NOMO-1 treated with dmso at 0.1 percent for 144 hours (cell line): ENCODE results near the gene TRIM74.
"Not testable (repeated sequence)": the region's sequence is repeated elsewhere in the genome, so short reads cannot be mapped to it uniquely, and the experiment has no call there.

Source experiments
- DNase-seq: peaks from one replicate; lab custom pipeline; 2025; ENCODE audit not compliant: unreplicated experiment; lab: John Stamatoyannopoulos, UW

Gene TRIM74

DNA sequence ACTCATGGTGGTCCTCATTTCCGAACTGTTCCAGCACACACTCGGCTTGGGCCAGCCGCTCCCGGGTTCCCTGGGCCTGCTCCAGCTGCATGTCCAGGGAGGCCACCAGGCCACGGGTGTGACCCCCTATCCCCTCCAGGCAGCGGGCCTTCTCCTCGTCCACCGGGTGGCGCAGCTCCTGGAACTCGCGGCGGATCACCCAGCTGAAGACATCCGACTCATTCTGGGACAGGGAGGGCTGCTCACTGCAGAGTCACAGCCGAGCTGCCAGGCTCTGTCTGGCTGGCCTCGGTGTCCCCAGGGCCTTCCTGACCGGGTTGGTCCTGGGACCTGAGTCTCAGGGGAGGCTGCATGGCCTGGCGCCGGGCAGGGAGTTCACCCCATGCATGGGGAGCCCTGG is 9.2 kb downstream of the TRIM74 start:
- DNase-seq = not testable (repeated sequence)

DNA sequence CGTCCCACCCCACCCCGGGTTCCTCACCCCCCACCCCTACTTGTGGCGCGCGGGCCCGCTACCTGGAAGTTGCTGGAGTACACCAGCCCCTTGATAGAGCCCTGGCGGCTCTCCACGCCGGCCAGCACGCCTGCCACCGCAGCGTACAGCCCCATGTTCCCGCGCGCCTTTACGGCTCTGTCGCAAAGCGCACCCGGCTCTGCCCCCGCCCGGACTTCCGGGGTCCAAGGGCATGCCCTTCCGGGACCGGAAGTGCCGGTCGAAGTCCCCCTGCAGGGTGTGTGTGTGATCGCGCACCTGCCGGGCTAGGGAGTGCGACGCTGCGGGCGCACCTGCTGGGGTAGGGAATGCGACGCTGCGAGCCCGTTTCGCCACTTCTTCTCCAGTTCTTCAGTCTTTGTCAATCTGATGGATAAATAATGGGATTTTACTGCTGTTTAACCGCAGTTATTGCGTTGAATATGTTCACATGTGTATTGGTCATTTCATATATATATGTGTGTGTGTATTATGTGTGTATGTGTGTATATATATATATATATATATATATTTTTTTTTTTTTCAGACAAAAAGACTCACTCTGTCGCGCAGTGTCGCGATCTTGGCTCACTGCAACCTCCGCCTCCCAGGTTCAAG is 14.6 kb downstream of the TRIM74 start:
- not testable (repeated sequence) for DNase-seq

DNA sequence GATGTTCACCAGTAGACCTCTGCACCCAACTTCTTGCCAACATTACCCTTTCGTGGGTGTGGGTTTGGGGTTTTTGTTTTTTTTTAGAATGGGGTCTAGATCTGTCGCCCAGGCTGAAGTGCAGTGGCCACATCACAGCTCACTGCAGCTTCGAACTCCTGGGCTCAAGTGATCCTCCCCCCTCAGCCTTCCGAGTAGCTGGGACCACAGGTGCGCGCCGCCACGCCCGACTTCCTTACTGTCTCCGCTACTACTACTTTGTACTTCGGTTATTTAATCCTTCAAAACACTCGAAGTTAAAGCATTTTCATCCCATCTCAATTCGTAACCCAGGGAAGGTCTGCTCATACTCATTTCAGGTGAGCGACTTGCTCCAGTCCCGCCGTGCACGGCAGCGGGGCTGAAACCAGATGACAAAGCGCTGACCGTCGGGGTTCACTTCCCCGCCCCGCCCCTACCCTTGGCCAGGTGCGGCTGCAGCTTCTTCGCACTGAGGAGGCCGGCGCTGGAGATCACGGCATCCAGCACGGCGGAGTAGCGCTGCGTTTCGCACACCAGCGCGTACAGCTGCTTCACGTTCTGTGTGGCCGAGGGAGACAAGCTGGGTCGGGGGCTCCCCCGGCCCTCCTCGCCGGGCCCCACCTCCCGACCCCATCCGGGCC is 15.2 kb downstream of the TRIM74 start:
- DNase-seq = not testable (repeated sequence)

DNA sequence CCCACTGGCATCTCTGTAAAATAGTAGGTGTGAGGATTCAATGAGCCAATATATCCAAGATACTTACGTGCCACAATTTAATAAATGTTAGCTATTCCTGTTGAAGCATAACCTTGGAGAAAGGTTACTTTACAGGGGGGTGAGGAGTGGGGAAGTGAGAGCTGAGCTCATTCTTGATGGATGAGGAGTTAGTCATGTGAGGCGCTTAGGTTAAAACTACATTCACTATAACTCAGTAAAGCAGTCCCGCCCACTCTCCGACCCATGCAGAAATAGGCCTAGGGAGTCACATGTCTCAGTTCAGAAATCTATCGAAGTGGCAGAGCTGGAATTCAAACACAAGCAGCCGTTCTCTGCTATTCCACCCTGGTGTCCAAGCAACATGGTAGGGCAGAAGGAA is 18.8 kb downstream of the TRIM74 start:
- not testable (repeated sequence) for DNase-seq

DNA sequence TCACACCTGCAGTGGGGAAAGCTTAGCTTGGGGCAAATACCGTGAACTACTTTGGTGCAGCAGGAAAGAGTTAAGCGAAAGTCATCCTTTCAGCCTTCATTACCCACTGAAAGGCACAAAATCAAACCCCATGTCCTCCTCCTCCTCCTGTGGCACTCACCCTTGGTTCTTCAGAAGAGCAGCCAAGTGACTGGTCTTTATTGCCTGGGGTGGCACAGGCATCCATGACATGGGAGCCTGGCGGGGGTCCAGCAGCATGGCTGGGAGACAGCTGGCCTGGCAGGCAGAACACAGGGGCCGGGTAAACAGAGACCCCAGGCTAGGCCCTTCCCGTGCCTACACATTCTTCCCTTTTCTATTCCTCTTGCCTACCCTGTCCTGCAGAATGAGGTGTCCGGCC is 19.6 kb downstream of the TRIM74 start:
- not testable (repeated sequence) for DNase-seq

DNA sequence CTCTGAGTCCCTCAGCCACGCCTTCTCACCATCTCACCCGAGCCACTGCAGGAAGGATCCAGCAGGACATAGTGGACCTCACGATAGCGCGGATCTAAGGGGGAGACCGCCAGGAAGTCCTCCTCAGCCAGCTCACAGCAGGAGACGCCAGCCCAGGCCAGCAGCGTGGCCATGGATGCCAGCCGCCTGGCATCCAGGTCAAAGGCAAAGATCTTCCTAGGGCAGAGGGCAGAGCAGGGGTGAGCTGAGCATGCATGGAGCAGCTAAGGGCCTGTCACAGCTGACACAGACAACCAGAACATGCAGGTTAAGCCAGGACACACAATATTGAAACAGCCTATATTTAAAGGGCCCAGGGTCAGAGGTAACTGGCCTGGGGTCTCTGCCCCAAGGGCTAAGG is 20.0 kb downstream of the TRIM74 start:
- not testable (repeated sequence) for DNase-seq

DNA sequence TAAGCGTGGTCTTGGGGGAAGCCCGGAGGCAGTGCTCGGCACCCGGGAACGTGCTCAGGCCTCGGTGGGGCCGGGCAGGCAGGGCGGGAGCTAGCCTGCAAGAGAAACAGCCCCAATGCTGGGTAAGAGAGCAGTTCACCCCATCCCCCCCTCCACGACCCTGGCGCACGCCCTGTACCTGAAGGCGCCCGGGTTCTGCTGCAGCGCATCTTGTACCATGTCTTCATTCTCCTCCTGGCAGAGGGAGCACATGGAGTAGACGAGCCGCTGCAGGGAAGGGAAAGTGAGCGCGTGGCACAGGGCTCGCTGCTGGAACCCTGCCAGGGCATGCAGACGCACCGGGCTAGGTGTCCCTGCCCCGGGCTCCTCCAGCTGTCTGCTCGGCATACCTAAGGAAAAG is 20.6 kb downstream of the TRIM74 start:
- not testable (repeated sequence) for DNase-seq

DNA sequence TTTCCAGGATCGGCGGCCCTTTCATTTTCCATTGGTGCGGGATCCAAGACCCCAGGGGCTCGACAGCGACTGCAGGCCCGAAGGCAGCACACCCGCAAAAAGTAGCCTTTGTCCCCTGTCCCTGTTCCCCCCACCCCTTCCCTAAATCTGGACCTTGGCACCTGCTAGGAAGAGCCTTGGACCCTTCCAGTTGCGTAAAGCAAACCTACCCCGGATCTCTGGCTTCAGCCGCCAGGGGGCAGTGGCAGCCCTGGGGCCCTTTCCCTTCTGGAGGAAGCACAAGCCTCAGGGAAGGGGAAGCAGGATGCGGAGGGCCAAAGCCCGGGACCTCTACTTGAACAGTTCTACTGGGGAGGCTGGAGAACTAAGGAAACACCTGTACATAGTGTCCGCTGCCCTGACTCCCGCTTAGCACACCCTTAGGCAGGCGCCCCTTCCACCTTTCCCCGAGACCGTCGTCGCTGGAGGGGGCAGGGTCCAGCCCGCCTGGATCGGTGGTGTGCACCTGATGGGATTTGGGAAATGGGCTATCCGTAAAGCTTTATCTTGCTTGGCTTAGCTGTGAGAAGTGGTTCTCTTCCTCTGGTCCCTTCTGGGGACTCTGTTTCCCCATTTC is 23.0 kb downstream of the TRIM74 start:
- not testable (repeated sequence) for DNase-seq

DNA sequence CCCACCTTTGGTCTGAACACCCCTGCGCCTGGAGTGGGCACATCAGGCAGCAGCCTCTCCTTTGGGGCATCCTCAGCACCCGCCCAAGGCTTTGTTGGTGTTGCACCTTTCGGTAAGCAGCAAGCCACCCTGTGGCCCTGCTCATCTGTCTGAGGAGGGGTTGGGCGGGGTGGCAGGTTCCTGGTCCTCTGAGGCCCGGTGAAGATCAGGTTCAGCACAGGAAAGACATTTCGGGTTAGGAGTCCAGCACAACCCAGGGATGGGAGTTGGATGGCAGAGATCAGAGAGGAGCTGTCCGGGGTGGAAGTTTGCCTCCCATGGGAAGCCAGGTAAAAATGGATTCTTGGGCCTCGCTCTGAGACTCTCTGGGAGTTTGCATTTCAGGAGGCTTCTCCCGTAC is 23.7 kb downstream of the TRIM74 start:
- DNase-seq = not testable (repeated sequence)

DNA sequence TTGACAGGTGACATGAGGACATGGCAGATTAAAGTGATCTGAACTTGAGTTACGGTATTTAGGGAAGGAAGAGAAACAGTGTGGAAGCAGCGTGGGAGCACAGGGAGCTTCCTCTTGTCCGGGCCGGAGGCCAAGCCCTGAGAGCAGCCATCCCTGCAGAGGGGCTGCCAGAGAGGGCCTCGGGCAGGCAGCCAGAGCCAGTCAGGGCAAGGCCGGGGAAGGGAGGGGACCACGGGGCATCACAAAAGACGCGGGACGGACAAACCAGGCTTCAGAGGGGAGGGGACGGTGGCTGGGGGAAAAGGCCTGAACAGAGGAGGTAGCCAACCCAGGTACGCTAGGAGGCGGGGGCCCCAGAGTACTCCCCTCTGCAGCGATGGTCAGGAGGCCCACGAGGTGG is 24.3 kb downstream of the TRIM74 start:
- DNase-seq = not testable (repeated sequence)

DNA sequence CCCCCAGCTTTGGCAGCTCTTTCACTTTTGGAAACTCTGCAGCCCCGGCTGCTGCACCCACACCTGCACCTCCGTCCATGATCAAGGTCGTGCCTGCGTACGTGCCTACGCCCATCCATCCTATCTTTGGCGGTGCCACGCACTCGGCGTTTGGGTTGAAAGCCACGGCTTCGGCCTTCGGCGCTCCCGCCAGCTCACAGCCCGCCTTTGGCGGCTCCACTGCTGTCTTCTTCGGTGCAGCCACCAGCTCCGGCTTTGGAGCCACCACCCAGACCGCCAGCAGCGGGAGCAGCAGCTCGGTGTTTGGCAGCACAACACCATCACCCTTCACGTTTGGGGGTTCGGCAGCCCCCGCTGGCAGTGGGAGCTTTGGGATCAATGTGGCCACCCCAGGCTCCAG is 26.3 kb downstream of the TRIM74 start:
- DNase-seq = not testable (repeated sequence)

DNA sequence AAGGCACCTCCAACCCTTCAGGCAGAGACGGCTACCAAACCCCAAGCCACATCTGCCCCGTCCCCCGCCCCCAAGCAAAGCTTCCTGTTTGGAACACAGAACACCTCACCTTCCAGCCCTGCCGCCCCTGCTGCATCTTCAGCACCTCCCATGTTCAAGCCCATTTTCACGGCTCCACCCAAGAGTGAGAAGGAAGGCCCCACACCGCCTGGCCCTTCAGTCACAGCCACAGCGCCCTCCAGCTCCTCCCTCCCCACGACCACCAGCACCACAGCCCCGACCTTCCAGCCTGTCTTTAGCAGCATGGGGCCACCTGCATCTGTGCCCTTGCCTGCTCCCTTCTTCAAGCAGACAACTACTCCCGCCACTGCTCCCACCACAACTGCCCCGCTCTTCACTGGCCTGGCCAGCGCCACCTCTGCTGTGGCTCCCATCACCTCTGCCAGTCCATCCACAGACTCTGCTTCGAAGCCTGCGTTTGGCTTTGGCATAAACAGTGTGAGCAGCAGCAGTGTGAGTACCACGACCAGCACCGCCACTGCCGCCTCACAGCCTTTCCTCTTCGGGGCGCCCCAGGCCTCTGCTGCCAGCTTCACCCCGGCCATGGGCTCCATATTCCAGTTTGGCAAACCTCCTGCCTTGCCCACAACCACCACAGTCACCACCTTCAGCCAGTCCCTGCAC is 27.1 kb downstream of the TRIM74 start:
- DNase-seq = not testable (repeated sequence)

DNA sequence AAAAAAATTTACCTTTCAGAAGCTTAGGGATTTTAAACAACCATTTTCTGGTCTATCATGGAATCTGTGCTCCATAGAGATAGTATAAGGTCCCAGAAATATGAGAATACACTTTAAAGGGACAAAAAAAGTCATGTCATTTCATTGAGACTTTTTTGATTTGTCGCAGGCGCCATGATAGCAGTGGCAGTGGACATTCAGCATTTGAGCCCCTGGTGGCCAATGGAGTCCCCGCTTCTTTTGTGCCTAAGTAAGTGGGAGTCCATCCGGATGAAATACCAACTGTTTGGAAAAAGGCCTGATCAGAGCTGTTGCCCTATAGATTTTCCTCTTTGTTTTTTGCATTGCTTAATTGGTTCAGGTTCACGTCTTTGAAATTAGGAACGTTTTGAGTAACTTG is 41.0 kb downstream of the TRIM74 start:
- not testable (repeated sequence) for DNase-seq

DNA sequence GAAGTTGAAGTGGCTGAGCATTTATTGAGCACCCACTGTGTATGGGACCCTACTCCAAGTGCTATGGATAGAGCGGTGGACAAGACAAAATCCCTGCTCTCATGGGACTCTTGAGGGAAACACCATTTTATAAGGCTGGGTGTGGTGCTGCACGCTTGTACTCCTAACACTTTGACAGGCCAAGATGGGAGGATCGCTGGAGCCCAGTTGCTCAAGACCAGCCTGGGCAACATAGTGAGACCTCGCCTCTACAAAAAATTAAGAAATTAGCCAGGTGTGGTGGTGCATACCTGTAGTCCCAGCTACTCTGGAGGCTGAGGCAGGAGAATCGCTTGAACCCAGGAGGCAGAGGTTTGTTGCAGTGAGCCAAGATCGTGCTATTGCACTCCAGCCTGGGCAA is 41.5 kb downstream of the TRIM74 start:
- not testable (repeated sequence) for DNase-seq

DNA sequence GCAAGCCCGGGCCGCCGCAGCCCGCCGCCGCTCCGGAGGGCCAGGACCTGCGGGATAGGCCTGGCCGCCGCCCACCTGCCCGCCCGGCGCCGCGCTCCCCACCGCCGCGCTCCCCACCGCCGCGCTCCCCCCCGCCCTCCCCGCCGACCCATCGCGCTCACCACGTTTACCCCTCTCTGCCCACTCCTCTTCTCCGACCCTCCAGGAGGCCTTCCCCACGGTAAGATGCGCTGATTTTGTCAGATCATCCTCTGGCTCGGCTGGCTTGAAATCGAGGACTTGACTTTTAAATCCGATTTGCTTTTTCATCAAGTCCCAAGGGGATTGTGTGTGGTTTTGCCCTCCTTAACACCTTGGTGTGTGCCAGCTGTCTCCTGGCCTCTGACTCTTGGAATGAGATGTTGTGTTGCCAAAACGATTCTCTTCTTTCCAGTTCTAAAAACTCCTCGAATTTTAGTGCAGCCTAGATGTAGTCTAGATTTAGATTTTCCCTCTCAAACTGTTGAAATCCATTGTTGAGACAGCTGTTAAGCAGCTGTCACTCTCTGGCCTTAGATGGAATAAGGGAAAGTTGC is 43.6 kb downstream of the TRIM74 start:
- DNase-seq = no peak

DNA sequence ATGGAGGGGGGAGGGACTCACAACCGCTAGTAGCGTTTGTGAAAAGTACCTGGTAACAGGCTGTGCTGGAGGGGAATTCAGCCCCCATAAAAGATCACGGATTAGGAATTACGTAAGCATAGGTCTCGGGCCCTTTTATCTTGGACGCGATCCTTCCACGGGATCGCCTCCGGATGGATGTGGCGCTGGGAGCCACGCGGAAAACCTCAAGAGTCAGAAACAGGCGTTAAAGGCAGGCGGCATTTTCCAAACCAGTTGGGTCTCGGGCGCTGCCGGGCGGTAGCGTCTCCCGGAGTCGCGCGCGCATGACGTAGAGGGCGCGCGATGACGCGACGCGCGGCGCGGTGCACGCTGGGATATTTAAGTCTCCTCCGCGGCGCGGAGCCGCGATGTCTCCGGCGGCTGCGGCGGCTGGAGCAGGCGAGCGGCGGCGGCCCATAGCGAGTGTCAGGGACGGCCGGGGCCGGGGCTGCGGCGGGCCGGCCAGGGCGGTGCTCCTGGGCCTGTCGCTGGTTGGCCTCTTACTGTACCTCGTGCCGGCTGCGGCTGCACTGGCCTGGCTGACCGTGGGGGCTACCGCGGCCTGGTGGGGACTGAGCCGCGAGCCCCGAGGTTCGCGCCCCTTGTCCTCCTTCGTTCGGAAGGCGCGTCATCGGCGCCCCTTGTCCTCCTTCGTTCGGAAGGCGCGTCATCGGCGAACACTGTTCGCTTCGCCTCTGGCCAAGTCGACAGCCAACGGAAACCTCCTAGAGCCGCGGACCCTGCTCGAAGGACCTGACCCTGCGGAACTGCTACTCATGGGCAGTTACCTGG is 44.3 kb downstream of the TRIM74 start, which contains the start of gene POM121:
TSS of gene POM121 (plus strand) at position 363 of the 813 bp plus-strand sequence. CDS start at position 390, 27 bp downstream.
- DNase-seq = peak; percentile 88

DNA sequence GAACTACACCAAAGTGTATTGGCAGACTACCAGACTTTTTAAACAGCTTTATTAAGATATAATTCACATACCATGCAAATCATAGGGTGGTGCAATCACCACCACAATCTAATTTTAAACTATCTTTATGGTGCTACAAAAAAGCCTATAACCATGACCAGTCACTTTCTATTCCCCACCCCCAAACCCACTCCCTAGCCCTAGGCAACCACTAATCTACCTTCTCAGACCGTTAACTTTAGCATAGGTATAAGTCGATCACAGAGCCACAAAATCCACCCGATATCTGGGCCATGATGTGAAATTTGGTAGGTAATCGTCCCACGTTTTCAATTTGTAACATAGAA is 44.9 kb downstream of the TRIM74 start:
- DNase-seq = peak; percentile 83

DNA sequence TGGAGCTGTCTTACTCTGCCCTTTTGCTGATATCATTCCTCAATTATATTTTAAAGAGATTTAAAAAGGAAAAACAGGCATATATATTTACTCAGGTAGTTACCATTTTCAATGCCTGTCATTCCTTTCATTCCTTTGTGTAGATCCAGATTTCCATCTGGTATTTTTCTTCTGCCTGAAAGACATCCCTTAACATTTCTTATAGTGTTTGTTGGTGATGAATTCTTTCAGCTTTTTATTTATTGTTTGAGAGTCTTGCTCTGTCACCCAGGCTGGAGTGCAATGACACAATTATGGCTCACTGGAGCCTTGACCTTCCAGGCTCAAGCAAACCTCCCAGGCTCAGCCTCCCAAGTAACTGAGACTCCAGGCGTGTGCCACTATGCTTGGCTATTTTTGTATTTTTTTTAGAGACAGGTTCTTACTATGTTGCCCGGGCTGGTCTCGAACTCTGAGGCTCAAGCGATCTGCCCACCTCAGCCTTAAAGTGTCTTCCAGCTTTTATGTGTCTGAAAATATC is 50.0 kb downstream of the TRIM74 start:
- no peak for DNase-seq

DNA sequence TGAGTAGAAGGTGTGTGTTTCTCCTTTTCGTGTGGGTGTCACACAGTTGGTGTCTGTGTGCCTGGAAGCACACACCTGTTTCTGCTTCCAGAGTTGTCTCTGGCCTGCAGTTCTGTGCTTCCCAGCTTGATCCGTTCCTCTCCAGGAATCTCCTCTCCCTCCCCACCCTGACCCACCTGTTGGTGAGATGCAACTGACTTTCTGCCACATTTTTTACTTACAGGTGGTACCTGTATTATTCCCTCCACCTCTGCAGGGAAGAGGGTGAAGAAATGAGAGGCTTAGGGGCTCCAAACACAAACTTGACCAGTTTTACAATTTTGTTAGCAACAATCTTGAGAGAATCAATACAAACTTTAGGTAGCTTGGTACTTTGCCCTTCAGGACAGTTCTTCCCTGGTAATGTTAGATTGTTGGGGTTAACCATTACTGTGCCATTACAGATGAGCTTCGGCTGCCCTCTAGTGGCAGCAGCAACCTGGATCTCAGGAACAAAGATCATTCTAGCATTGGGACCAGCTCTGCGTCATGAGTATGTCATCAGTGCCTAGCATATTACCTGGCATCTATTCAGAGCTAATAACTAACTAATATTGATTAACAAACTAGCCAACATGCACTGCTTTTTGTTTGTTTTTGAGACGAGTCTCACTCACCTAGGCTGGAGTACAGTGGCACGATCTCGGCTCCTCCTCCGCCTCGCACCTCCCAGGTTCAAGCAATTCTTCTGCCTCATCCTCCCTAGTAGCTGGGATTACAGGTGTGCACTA is 54.3 kb downstream of the TRIM74 start:
- peak; percentile 43 for DNase-seq

DNA sequence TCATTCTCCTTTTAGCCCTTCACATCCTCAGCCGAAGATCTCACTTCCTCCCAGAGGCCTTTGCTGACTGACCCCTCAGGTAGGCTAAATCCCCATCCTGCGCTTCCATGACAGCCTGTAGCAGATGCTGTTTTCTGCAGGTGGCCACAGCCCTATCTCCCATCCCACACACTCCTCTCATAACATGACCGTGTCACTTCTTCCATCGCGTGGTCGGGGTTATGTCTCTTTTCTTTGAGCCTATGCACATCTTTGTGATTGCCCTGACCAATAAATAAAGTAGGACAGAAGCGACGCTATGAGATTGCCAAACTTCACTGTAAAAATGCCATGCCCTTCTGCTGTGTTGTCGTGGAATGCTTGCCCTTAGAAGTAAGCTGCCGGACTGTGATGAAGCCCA is 55.5 kb downstream of the TRIM74 start:
- not testable (repeated sequence) for DNase-seq
